ENCODE results near the gene C2orf49.
"Not testable (repeated sequence)": the region's sequence is repeated elsewhere in the genome, so short reads cannot be mapped to it uniquely, and the experiment has no call there.

C2orf49 gene

GRCh38 chr2:105317937-105318336, 19.4 kb upstream of the C2orf49 start:
- H3K4me3 ChIP-seq (ENCODE audit: low read length in 2 of 2): no peak overlapping the region
- H3K4me1 ChIP-seq (ENCODE audit: control insufficient read depth in 2 of 2, insufficient read depth in 2 of 2, low read length in 2 of 2): no peaks in the 10 kb centered on the region
- no peak overlapping the region for H3K9ac ChIP-seq (ENCODE audit: low read depth in 1 of 2, low read length in 2 of 2)
- H3K36me3 ChIP-seq (ENCODE audit: control insufficient read depth in 2 of 2, insufficient read depth in 2 of 2, low read length in 2 of 2): peaks cover 2 to 5% of the 10 kb centered on the region in 2 donors
- no peak overlapping the region for H3K27ac ChIP-seq (ENCODE audit: low read depth in 2 of 2, low read length in 2 of 2)
- no peaks in the 10 kb centered on the region for H3K9me3 ChIP-seq (ENCODE audit: control insufficient read depth in 2 of 2, low read length in 2 of 2)
- H3K27me3 ChIP-seq (ENCODE audit: control insufficient read depth in 2 of 2, insufficient read depth in 2 of 2, low read length in 2 of 2): no peaks in the 10 kb centered on the region

GRCh38 chr2:105320651-105321215, 16.6 kb upstream of the C2orf49 start:
- H3K36me3 ChIP-seq (ENCODE audit: control insufficient read depth in 2 of 2, insufficient read depth in 2 of 2, low read length in 2 of 2): peaks cover 2 to 13% of the 10 kb centered on the region in 2 donors
- no peaks in the 10 kb centered on the region for H3K4me1 ChIP-seq (ENCODE audit: control insufficient read depth in 2 of 2, insufficient read depth in 2 of 2, low read length in 2 of 2)
- H3K27ac ChIP-seq (ENCODE audit: low read depth in 2 of 2, low read length in 2 of 2): no peak overlapping the region
- H3K4me3 ChIP-seq (ENCODE audit: low read length in 2 of 2): no peak overlapping the region
- H3K9ac ChIP-seq (ENCODE audit: low read depth in 1 of 2, low read length in 2 of 2): no peak overlapping the region
- H3K27me3 ChIP-seq (ENCODE audit: control insufficient read depth in 2 of 2, insufficient read depth in 2 of 2, low read length in 2 of 2): no peaks in the 10 kb centered on the region
- no peaks in the 10 kb centered on the region for H3K9me3 ChIP-seq (ENCODE audit: control insufficient read depth in 2 of 2, low read length in 2 of 2)

- H3K4me3 ChIP-seq (ENCODE audit: low read length in 2 of 2): no peak overlapping the region
- no peaks in the 10 kb centered on the region for H3K9me3 ChIP-seq (ENCODE audit: control insufficient read depth in 2 of 2, low read length in 2 of 2)
- H3K9ac ChIP-seq (ENCODE audit: low read depth in 1 of 2, low read length in 2 of 2): no peak overlapping the region
- no peaks in the 10 kb centered on the region for H3K4me1 ChIP-seq (ENCODE audit: control insufficient read depth in 2 of 2, insufficient read depth in 2 of 2, low read length in 2 of 2)
- no peak overlapping the region for H3K27ac ChIP-seq (ENCODE audit: low read depth in 2 of 2, low read length in 2 of 2)
- H3K36me3 ChIP-seq (ENCODE audit: control insufficient read depth in 2 of 2, insufficient read depth in 2 of 2, low read length in 2 of 2): peaks cover 2 to 13% of the 10 kb centered on the region in 2 donors
- no peaks in the 10 kb centered on the region for H3K27me3 ChIP-seq (ENCODE audit: control insufficient read depth in 2 of 2, insufficient read depth in 2 of 2, low read length in 2 of 2)
Observed at GRCh38 chr2:105321875-105322646, 15.3 kb upstream of the C2orf49 start.

GRCh38 chr2:105323111-105323510, 14.2 kb upstream of the C2orf49 start:
- no peak overlapping the region for H3K27ac ChIP-seq (ENCODE audit: low read depth in 2 of 2, low read length in 2 of 2)
- no peak overlapping the region for H3K4me3 ChIP-seq (ENCODE audit: low read length in 2 of 2)
- peaks cover under 1 to 1% of the 10 kb centered on the region in 2 donors for H3K4me1 ChIP-seq (ENCODE audit: control insufficient read depth in 2 of 2, insufficient read depth in 2 of 2, low read length in 2 of 2)

GRCh38 chr2:105324101-105324500, 13.2 kb upstream of the C2orf49 start:
- H3K9me3 ChIP-seq (ENCODE audit: control insufficient read depth in 2 of 2, low read length in 2 of 2): no peaks in the 10 kb centered on the region
- no peak overlapping the region for H3K9ac ChIP-seq (ENCODE audit: low read depth in 1 of 2, low read length in 2 of 2)
- no peak overlapping the region for H3K27ac ChIP-seq (ENCODE audit: low read depth in 2 of 2, low read length in 2 of 2)
- peaks cover 11% of the 10 kb centered on the region in 2 donors for H3K4me1 ChIP-seq (ENCODE audit: control insufficient read depth in 2 of 2, insufficient read depth in 2 of 2, low read length in 2 of 2)
- H3K4me3 ChIP-seq (ENCODE audit: low read length in 2 of 2): no peak overlapping the region
- peaks cover 2 to 13% of the 10 kb centered on the region in 2 donors for H3K36me3 ChIP-seq (ENCODE audit: control insufficient read depth in 2 of 2, insufficient read depth in 2 of 2, low read length in 2 of 2)
- no peaks in the 10 kb centered on the region for H3K27me3 ChIP-seq (ENCODE audit: control insufficient read depth in 2 of 2, insufficient read depth in 2 of 2, low read length in 2 of 2)

More at GRCh38 chr2:105323111-105323510, 14.2 kb upstream of the C2orf49 start:
- H3K27me3 ChIP-seq (ENCODE audit: control insufficient read depth in 2 of 2, insufficient read depth in 2 of 2, low read length in 2 of 2): no peaks in the 10 kb centered on the region
- no peaks in the 10 kb centered on the region for H3K9me3 ChIP-seq (ENCODE audit: control insufficient read depth in 2 of 2, low read length in 2 of 2)
- peaks cover 2 to 13% of the 10 kb centered on the region in 2 donors for H3K36me3 ChIP-seq (ENCODE audit: control insufficient read depth in 2 of 2, insufficient read depth in 2 of 2, low read length in 2 of 2)
- H3K9ac ChIP-seq (ENCODE audit: low read depth in 1 of 2, low read length in 2 of 2): no peak overlapping the region

- peaks cover 11% of the 10 kb centered on the region in 2 donors for H3K4me1 ChIP-seq (ENCODE audit: control insufficient read depth in 2 of 2, insufficient read depth in 2 of 2, low read length in 2 of 2)
- H3K9me3 ChIP-seq (ENCODE audit: control insufficient read depth in 2 of 2, low read length in 2 of 2): no peaks in the 10 kb centered on the region
- no peak overlapping the region for H3K4me3 ChIP-seq (ENCODE audit: low read length in 2 of 2)
- H3K36me3 ChIP-seq (ENCODE audit: control insufficient read depth in 2 of 2, insufficient read depth in 2 of 2, low read length in 2 of 2): peaks cover 2 to 13% of the 10 kb centered on the region in 2 donors
- no peaks in the 10 kb centered on the region for H3K27me3 ChIP-seq (ENCODE audit: control insufficient read depth in 2 of 2, insufficient read depth in 2 of 2, low read length in 2 of 2)
- H3K9ac ChIP-seq (ENCODE audit: low read depth in 1 of 2, low read length in 2 of 2): no peak overlapping the region
- no peak overlapping the region for H3K27ac ChIP-seq (ENCODE audit: low read depth in 2 of 2, low read length in 2 of 2)
Observed at GRCh38 chr2:105324732-105325131, 12.6 kb upstream of the C2orf49 start.

GRCh38 chr2:105325389-105325963, 11.9 kb upstream of the C2orf49 start:
- Histone ChIP-seq H3K27ac (ENCODE audit: low read depth in 2 of 2, low read length in 2 of 2) (no peak overlapping the region), H3K27me3 (ENCODE audit: control insufficient read depth in 2 of 2, insufficient read depth in 2 of 2, low read length in 2 of 2) (no peaks in the 10 kb centered on the region), H3K9ac (ENCODE audit: low read depth in 1 of 2, low read length in 2 of 2) (no peak overlapping the region), H3K4me1 (ENCODE audit: control insufficient read depth in 2 of 2, insufficient read depth in 2 of 2, low read length in 2 of 2) (peaks cover 16 to 18% of the 10 kb centered on the region in 2 donors), H3K4me3 (ENCODE audit: low read length in 2 of 2) (no peak overlapping the region), H3K9me3 (ENCODE audit: control insufficient read depth in 2 of 2, low read length in 2 of 2) (no peaks in the 10 kb centered on the region), H3K36me3 (ENCODE audit: control insufficient read depth in 2 of 2, insufficient read depth in 2 of 2, low read length in 2 of 2) (peaks cover 2 to 13% of the 10 kb centered on the region in 2 donors)

- Histone ChIP-seq H3K36me3 (ENCODE audit: control insufficient read depth in 2 of 2, insufficient read depth in 2 of 2, low read length in 2 of 2) (peaks cover 2 to 13% of the 10 kb centered on the region in 2 donors), H3K4me1 (ENCODE audit: control insufficient read depth in 2 of 2, insufficient read depth in 2 of 2, low read length in 2 of 2) (peaks cover 16 to 18% of the 10 kb centered on the region in 2 donors)
- not testable (repeated sequence) for H3K4me3 ChIP-seq (ENCODE audit: low read length in 2 of 2); H3K27me3 ChIP-seq (ENCODE audit: control insufficient read depth in 2 of 2, insufficient read depth in 2 of 2, low read length in 2 of 2); H3K9ac ChIP-seq (ENCODE audit: low read depth in 1 of 2, low read length in 2 of 2); H3K9me3 ChIP-seq (ENCODE audit: control insufficient read depth in 2 of 2, low read length in 2 of 2); H3K27ac ChIP-seq (ENCODE audit: low read depth in 2 of 2, low read length in 2 of 2)
Observed at GRCh38 chr2:105327271-105327670, 10.1 kb upstream of the C2orf49 start.

- no peak overlapping the region for H3K27ac ChIP-seq (ENCODE audit: low read depth in 2 of 2, low read length in 2 of 2)
- H3K4me3 ChIP-seq (ENCODE audit: low read length in 2 of 2): no peak overlapping the region
- H3K4me1 ChIP-seq (ENCODE audit: control insufficient read depth in 2 of 2, insufficient read depth in 2 of 2, low read length in 2 of 2): peaks cover 16 to 18% of the 10 kb centered on the region in 2 donors
Observed at GRCh38 chr2:105327690-105328089, 9.7 kb upstream of the C2orf49 start.

More at GRCh38 chr2:105327690-105328089, 9.7 kb upstream of the C2orf49 start:
- Histone ChIP-seq H3K9me3 (ENCODE audit: control insufficient read depth in 2 of 2, low read length in 2 of 2) (no peaks in the 10 kb centered on the region), H3K36me3 (ENCODE audit: control insufficient read depth in 2 of 2, insufficient read depth in 2 of 2, low read length in 2 of 2) (peaks cover 2 to 10% of the 10 kb centered on the region in 2 donors), H3K9ac (ENCODE audit: low read depth in 1 of 2, low read length in 2 of 2) (no peak overlapping the region), H3K27me3 (ENCODE audit: control insufficient read depth in 2 of 2, insufficient read depth in 2 of 2, low read length in 2 of 2) (no peaks in the 10 kb centered on the region)

Measured in mucosa of rectum (tissue), 2 donors.